Adrenal gland (tissue), 12 donors: ENCODE results near the gene PHLDA3. TPM values are rescaled to one million over a fixed set of nuclear protein-coding genes. Genes with fewer than 3 reads are reported as not detected.

Experiments used
- DNase-seq, 7 donors: peaks; one replicate each; pipeline ENCODE4 v3.0.0-alpha.2; 2019 to 2020
- H3K27ac ChIP-seq, 5 donors: fragments of 200-600 bp; sonication (generic) in 4 of 5; 1 replicate in 3 of 5; 2 replicates in 2 of 5; pipeline versions ENCODE4 v1.5.1 to v1.8.0; 2016 to 2020; ENCODE audit warnings: mild to moderate bottlenecking in 1 of 5
- H3K27me3 ChIP-seq: fragments of 200-600 bp; 2 replicates; pipeline ENCODE4 v1.8.0; 2021
- H3K36me3 ChIP-seq, 2 donors: fragments of 200-600 bp; replicated peaks in 1 of 2; 1 replicate in 1 of 2; 2 replicates in 1 of 2; pipeline versions ENCODE4 v1.5.1 to v1.8.0; 2018 to 2022
- H3K4me1 ChIP-seq, 2 donors: fragments of 200-600 bp; replicated peaks in 1 of 2; 1 replicate in 1 of 2; 2 replicates in 1 of 2; pipeline versions ENCODE4 v1.5.1 to v1.8.0; 2018 to 2021
- H3K4me3 ChIP-seq, 4 donors: fragments of 200-600 bp; sonication (generic) in 3 of 4; one replicate each; pipeline ENCODE4 v1.5.1; 2016 to 2018
- H3K9me3 ChIP-seq, 3 donors: fragments of 200-600 bp; sonication (generic) in 1 of 3; replicated peaks in 1 of 3; 1 replicate in 2 of 3; 2 replicates in 1 of 3; pipeline versions ENCODE4 v1.5.1 to v1.8.0; 2016 to 2021
- CTCF ChIP-seq, 6 experiments: fragments of 450-650 bp in 4 of 6; fragments of 200-600 bp in 2 of 6; sonication (generic) in 1 of 6; IDR thresholded peaks; 1 replicate in 5 of 6; 2 replicates in 1 of 6; pipeline versions ENCODE4 v1.5.1 to v1.8.0; 2016 to 2021; ENCODE audit warnings: antibody characterized with exemption in 6 of 6, mild to moderate bottlenecking in 2 of 6, moderate library complexity in 1 of 6
- POLR2A ChIP-seq, 2 donors: fragments of 450-650 bp; IDR thresholded peaks; one replicate each; pipeline ENCODE4 v1.6.1; 2017; ENCODE audit warnings: antibody characterized with exemption in 2 of 2, mild to moderate bottlenecking in 2 of 2, moderate library complexity in 1 of 2
- WGBS, 4 donors: extraction: QIAGEN DNeasy Blood & Tissue Kit in 2 of 4; methylation state at CpG; one replicate each; pipeline versions ENCODE4 v1.1.5 to v1.1.7; 2013 to 2017; 5-methylcytosine and 5-hydroxymethylcytosine counted together
- intact Hi-C, 2 donors: fragments of 100-400 bp; cut with DNase I; formaldehyde crosslinking; loops; one replicate each; pipeline versions ENCODE4 v1.14.1 to v1.15.0; 2022 to 2023
- polyA plus RNA-seq, 3 donors: library from polyadenylated mRNA; stranded (reverse); fragments of 200-250 nt in 2 of 3; fragments of 350-450 nt in 1 of 3; fragmentation: Illumina TruSeq in 1 of 3; extraction: RNeasy Lipid Tissue Mini Kit (QIAGEN cat#74804) in 1 of 3; gene quantifications; one replicate each; pipeline ENCODE4 v1.2.3, GENCODE V29; 2013 to 2014
- total RNA-seq, 9 donors: library from RNA; depleted of rRNA in 4 of 9; stranded (reverse); fragments of >200 nt in 4 of 9; fragments of 120-200 nt in 1 of 9; fragmentation: NEBNext Ultra II Directional in 1 of 9; extraction: Animal tissue kit (Norgen Biotek cat#: 25700) in 1 of 9; gene quantifications; one replicate each; pipeline versions ENCODE4 v1.1.0 to v1.2.4, GENCODE V29; 2013 to 2023
- donor health status: healthy with polysubstance abuse.
- donor health status: Bipolar disorder and iron deficiency.
- donor health status: DM: yes; HTN: yes; CAD: no.
- donor health status: DM: no; HTN: no; CAD: no.
- donor health status: DM: no; HTN: no; CAD: no.
- donor health status: DM: yes; HTN: yes; CAD: no.

PHLDA3 gene
- total and polyA plus RNA-seq, 12 donors = 2.1 to 64.7 (median 29.1) TPM

DNA sequence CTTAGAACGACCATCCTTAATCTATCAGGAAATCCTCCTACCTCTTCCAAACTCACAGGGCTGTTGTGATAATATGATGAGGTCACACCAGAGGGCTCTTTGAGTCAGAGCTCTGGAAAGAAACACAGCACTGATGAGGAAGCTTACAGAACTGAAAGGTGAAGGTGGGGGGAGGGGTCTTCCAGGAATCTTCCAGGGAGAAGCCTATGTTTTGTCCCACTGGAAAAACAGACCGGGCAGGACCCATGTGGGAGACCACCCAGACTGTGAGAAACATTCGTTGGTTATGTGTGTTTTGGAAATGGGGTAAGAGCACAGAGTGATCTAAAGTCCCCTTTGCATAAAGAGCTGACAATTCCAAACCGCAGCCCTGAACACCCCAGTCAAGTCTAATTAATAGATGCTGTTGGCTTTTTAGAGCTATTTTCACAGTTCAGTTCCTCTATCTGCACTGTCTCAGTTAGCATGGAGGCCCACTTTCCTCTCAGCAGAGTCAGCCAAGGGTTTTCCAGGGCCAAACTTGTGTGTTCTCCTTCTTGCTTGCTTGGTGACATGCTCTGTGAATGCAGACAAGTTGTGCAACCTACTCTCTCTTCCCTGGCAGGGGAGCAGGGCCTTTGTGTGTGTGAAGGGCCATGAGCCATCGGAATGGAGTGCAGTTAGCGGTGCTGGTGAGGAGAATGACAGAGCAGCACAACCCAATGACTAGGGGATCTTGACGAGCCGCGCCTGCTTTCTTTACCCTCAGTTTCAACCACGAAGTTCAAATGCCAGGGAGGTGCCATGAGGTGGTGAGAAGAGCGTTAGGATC, 12.3 kb downstream of the PHLDA3 start:
- intact Hi-C loops = no loop called here
- DNase-seq = peak in 6 of 7 donors; percentile 68 to 89 (median 81)
- 59 to 70% (median 65%) methylated on average over 11 of the region's 11 CpGs for WGBS, 4 donors
- Histone ChIP-seq H3K4me3 (no peak overlapping the region), H3K27ac (peak overlapping the region in 4 of 5 donors; percentile 19 to 81 (median 52)), H3K27me3 (no peaks in the 10 kb centered on the region), H3K36me3 (no peaks in the 10 kb centered on the region), H3K4me1 (peaks cover 11 to 28% of the 10 kb centered on the region in 2 donors), H3K9me3 (no peaks in the 10 kb centered on the region)
- TF ChIP-seq CTCF (IDR thresholded peaks at IDR 0.05) (no peak), POLR2A (IDR thresholded peaks at IDR 0.05) (no peak)

GRCh38 chr1:201455098-201455497, 13.9 kb downstream of the PHLDA3 start:
- H3K4me1 ChIP-seq = peaks cover 0 to 18% of the 10 kb centered on the region in 2 donors
- H3K9me3 ChIP-seq = no peaks in the 10 kb centered on the region
- H3K27me3 ChIP-seq = no peaks in the 10 kb centered on the region
- no peak for TF ChIP-seq CTCF (IDR thresholded peaks at IDR 0.05)
- no peak for TF ChIP-seq POLR2A (IDR thresholded peaks at IDR 0.05)
- no peak for DNase-seq
- H3K36me3 ChIP-seq = no peaks in the 10 kb centered on the region
- no peak overlapping the region for H3K4me3 ChIP-seq
- H3K27ac ChIP-seq = no peak overlapping the region
- intact Hi-C loops = no loop called here
- 69 to 89% (median 74%) methylated on average over 4 to 6 of the region's 6 CpGs for WGBS, 4 donors

DNA sequence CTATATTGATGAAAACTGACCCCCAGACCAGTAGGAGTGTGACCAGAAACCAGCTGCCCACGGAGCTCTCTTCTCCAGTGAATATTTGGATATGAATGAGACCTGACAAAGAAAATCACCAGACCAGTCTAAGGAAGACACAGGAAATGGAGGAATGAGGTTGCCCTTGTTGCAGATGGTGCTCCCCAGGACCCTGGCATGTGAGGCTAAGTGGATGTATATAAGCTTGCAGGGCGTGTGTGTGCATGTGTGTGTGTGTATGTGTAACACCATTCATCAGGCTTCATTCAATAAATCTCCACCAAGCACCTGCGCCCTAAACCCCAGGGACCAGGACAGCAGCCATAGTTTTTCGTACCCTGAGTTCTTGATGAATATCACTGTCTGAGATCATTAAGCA, 14.4 kb downstream of the PHLDA3 start:
- Histone ChIP-seq H3K36me3 (no peaks in the 10 kb centered on the region), H3K27ac (no peak overlapping the region), H3K4me1 (peaks cover 0 to 18% of the 10 kb centered on the region in 2 donors), H3K27me3 (no peaks in the 10 kb centered on the region), H3K9me3 (no peaks in the 10 kb centered on the region), H3K4me3 (no peak overlapping the region)
- WGBS, 4 donors = 76 to 90% (median 86%) methylated on average over 4 of the region's 4 CpGs
- DNase-seq = no peak
- intact Hi-C loops = no loop called here
- TF ChIP-seq POLR2A (IDR thresholded peaks at IDR 0.05) (no peak), CTCF (IDR thresholded peaks at IDR 0.05) (no peak)

GRCh38 chr1:201452866-201453265, 16.1 kb downstream of the PHLDA3 start:
- Histone ChIP-seq H3K27me3 (no peaks in the 10 kb centered on the region), H3K4me3 (no peak overlapping the region), H3K4me1 (peaks cover 0 to 18% of the 10 kb centered on the region in 2 donors), H3K27ac (no peak overlapping the region), H3K36me3 (no peaks in the 10 kb centered on the region), H3K9me3 (no peaks in the 10 kb centered on the region)
- intact Hi-C loops = no loop called here
- TF ChIP-seq POLR2A (IDR thresholded peaks at IDR 0.05) (no peak), CTCF (IDR thresholded peaks at IDR 0.05) (no peak)
- WGBS, 4 donors = 51 to 81% (median 60%) methylated on average over 4 of the region's 4 CpGs
- no peak for DNase-seq
